H9 (cell line): ENCODE results near the gene THOP1. TPM values are rescaled to one million over a fixed set of nuclear protein-coding genes. Genes with fewer than 3 reads are reported as not detected.

Experiments
- DNase-seq: peaks from one replicate; pipeline ENCODE4 v3.0.0-alpha.2; 2017
- H2AFZ ChIP-seq: one replicate; pipeline ENCODE4 v1.6.1; 2013; ENCODE audit warnings: mild to moderate bottlenecking, low read length, control low read depth, moderate library complexity
- H2AK5ac ChIP-seq: 2 replicates; pipeline ENCODE4 v1.6.1; 2013; ENCODE audit warnings: low read length, control low read depth, mixed read lengths; ENCODE audit not compliant: insufficient read length
- H2BK120ac ChIP-seq: one replicate; pipeline ENCODE4 v1.6.1; 2013; ENCODE audit warnings: low read depth, mild to moderate bottlenecking, low read length, control low read depth, inconsistent platforms; ENCODE audit not compliant: poor library complexity, severe bottlenecking
- H2BK12ac ChIP-seq: 2 replicates; pipeline ENCODE4 v1.6.1; 2013; ENCODE audit warnings: low read length, control low read depth, mixed read lengths, low read depth; ENCODE audit not compliant: insufficient read length
- H2BK15ac ChIP-seq: 2 replicates; pipeline ENCODE4 v1.6.1; 2013; ENCODE audit warnings: low read depth, low read length, control low read depth
- H2BK20ac ChIP-seq: one replicate; pipeline ENCODE4 v1.6.1; 2013; ENCODE audit warnings: low read depth, mild to moderate bottlenecking, low read length, control low read depth, inconsistent platforms; ENCODE audit not compliant: poor library complexity, severe bottlenecking
- H2BK5ac ChIP-seq: 2 replicates; pipeline ENCODE4 v1.6.1; 2013; ENCODE audit warnings: low read length, control low read depth, mixed read lengths; ENCODE audit not compliant: insufficient read length
- H3K14ac ChIP-seq: 2 replicates; pipeline ENCODE4 v1.6.1; 2013; ENCODE audit warnings: low read length, control low read depth; ENCODE audit not compliant: insufficient read depth
- H3K18ac ChIP-seq: 2 replicates; pipeline ENCODE4 v1.6.1; 2013; ENCODE audit warnings: low read depth, mild to moderate bottlenecking, mixed read lengths, low read length, control low read depth; ENCODE audit not compliant: insufficient read length
- H3K23ac ChIP-seq: 2 replicates; pipeline ENCODE4 v1.6.1; 2013; ENCODE audit warnings: low read length, control low read depth, mixed read lengths, low read depth; ENCODE audit not compliant: insufficient read length
- H3K23me2 ChIP-seq: 2 replicates; pipeline ENCODE4 v1.6.1; 2013; ENCODE audit warnings: low read depth, mild to moderate bottlenecking, mixed read lengths, low read length, control low read depth; ENCODE audit not compliant: insufficient read length, poor library complexity, severe bottlenecking
- H3K27ac ChIP-seq: 2 replicates; pipeline ENCODE4 v1.5.1; 2013; ENCODE audit warnings: low read length, control low read depth, mixed read lengths, low read depth; ENCODE audit not compliant: insufficient read length
- H3K27me3 ChIP-seq: 2 replicates; pipeline ENCODE4 v1.6.1; 2013; ENCODE audit warnings: low read length, control low read depth, inconsistent platforms; ENCODE audit not compliant: insufficient read depth
- H3K4ac ChIP-seq: 2 replicates; pipeline ENCODE4 v1.6.1; 2013; ENCODE audit warnings: low read depth, mild to moderate bottlenecking, control low read depth, inconsistent platforms, low read length, moderate library complexity
- H3K4me1 ChIP-seq: 2 replicates; pipeline ENCODE4 v1.6.1; 2013; ENCODE audit warnings: low read length, control low read depth, inconsistent platforms; ENCODE audit not compliant: insufficient read depth
- H3K4me2 ChIP-seq: 2 replicates; pipeline ENCODE4 v1.6.1; 2013; ENCODE audit warnings: low read length, control low read depth, mixed read lengths; ENCODE audit not compliant: insufficient read length, insufficient read depth
- H3K56ac ChIP-seq: 2 replicates; pipeline ENCODE4 v1.6.1; 2013; ENCODE audit warnings: low read depth, mild to moderate bottlenecking, mixed read lengths, low read length, control low read depth; ENCODE audit not compliant: insufficient read length
- H3K79me1 ChIP-seq: 2 replicates; pipeline ENCODE4 v1.6.1; 2013; ENCODE audit warnings: low read depth, mild to moderate bottlenecking, moderate library complexity, low read length, control low read depth, inconsistent platforms; ENCODE audit not compliant: insufficient read depth, poor library complexity, severe bottlenecking
- H3K79me2 ChIP-seq: 2 replicates; pipeline ENCODE4 v1.6.1; 2013; ENCODE audit warnings: low read length, control low read depth, inconsistent platforms; ENCODE audit not compliant: insufficient read depth
- H3K9ac ChIP-seq: 2 replicates; pipeline ENCODE4 v1.6.1; 2013; ENCODE audit warnings: low read length, control low read depth, mixed read lengths; ENCODE audit not compliant: insufficient read length; ENCODE audit errors: extremely low read depth
- H3K9me3 ChIP-seq: one replicate; pipeline ENCODE4 v1.6.1; 2013; ENCODE audit warnings: low read depth, low read length, inconsistent platforms; ENCODE audit not compliant: control insufficient read depth
- H3T11ph ChIP-seq: one replicate; pipeline ENCODE4 v1.6.1; 2013; ENCODE audit warnings: mild to moderate bottlenecking, low read length, control low read depth, inconsistent platforms
- H4K20me1 ChIP-seq: one replicate; pipeline ENCODE4 v1.6.1; 2013; ENCODE audit not compliant: control insufficient read depth, insufficient read length, insufficient read depth
- H4K5ac ChIP-seq: 2 replicates; pipeline ENCODE4 v1.6.1; 2013; ENCODE audit warnings: low read depth, mild to moderate bottlenecking, mixed read lengths, low read length, control low read depth; ENCODE audit not compliant: insufficient read length
- H4K8ac ChIP-seq: replicated peaks from 2 replicates; pipeline ENCODE4 v1.6.1; 2013; ENCODE audit warnings: low read length, control low read depth, mixed read lengths, low read depth; ENCODE audit not compliant: insufficient read length
- H4K91ac ChIP-seq: 2 replicates; pipeline ENCODE4 v1.6.1; 2013; ENCODE audit warnings: low read depth, mild to moderate bottlenecking, moderate library complexity, mixed read lengths, low read length, control low read depth; ENCODE audit not compliant: insufficient read length
- H3K27ac Mint-ChIP-seq, 3 experiments: 2 replicates in 2 of 3; 3 replicates in 1 of 3; pipeline ENCODE4 v1.8.0; 2020 to 2021; ENCODE audit warnings: mixed read lengths in 3 of 3, mild to moderate bottlenecking in 1 of 3, moderate library complexity in 1 of 3
- H3K27me3 Mint-ChIP-seq: 2 replicates; pipeline ENCODE4 v1.8.0; 2021; ENCODE audit warnings: low read depth, mild to moderate bottlenecking, moderate library complexity, mixed read lengths
- H3K36me3 Mint-ChIP-seq, 3 experiments: 2 replicates in 2 of 3; 3 replicates in 1 of 3; pipeline ENCODE4 v1.8.0; 2020 to 2021; ENCODE audit warnings: low read depth in 3 of 3, mixed read lengths in 3 of 3; ENCODE audit not compliant: insufficient read depth in 1 of 3
- H3K4me1 Mint-ChIP-seq, 2 experiments: 2 replicates each; pipeline ENCODE4 v1.8.0; 2020; ENCODE audit warnings: mixed read lengths in 2 of 2
- H3K4me3 Mint-ChIP-seq, 2 experiments: 2 replicates in 1 of 2; 3 replicates in 1 of 2; pipeline ENCODE4 v1.8.0; 2020 to 2021; ENCODE audit warnings: mild to moderate bottlenecking in 2 of 2, mixed read lengths in 2 of 2, moderate library complexity in 1 of 2
- H3K9me3 Mint-ChIP-seq, 2 experiments: 2 replicates in 1 of 2; 3 replicates in 1 of 2; pipeline ENCODE4 v1.8.0; 2020; ENCODE audit warnings: mild to moderate bottlenecking in 2 of 2, mixed read lengths in 2 of 2, moderate library complexity in 1 of 2
- WGBS: extraction: QIAGEN DNeasy Blood & Tissue Kit; methylation state at CpG from one replicate; pipeline ENCODE4 v1.1.7; 2013; ENCODE audit warnings: missing lambda C conversion rate, low lambda C conversion rate, mixed read lengths; ENCODE audit not compliant: insufficient read length; ENCODE audit errors: extremely low coverage; 5-methylcytosine and 5-hydroxymethylcytosine counted together
- total RNA-seq: library from RNA; stranded (reverse); gene quantifications from 2 replicates; pipeline ENCODE4 v1.2.1, GENCODE V29; 2021
- TF ChIP-seq, protein P1 (sequence below): fragments of 200-600 bp; sonication (generic); conservative IDR thresholded peaks from 3 replicates; pipeline ENCODE4 v1.8.0; 2021; ENCODE audit warnings: antibody characterized with exemption, mild to moderate bottlenecking

Gene THOP1
- total RNA-seq, 1 experiment from 2014 or later, result 150 TPM

- Mint-ChIP-seq H3K4me3 (no peak overlapping the region), H3K27ac (no peak overlapping the region; a peak in 1 of 7 replicates), H3K36me3 (peaks cover 21 to 38% (median 26%) of the 10 kb centered on the region in 3 experiments), H3K4me1 (peaks cover 3% of the 10 kb centered on the region in 2 experiments; a peak in 1 of 4 replicates), H3K27me3 (no peaks in the 10 kb centered on the region), H3K9me3 (peaks cover 10 to 24% of the 10 kb centered on the region in 2 experiments)
- Histone ChIP-seq H3K4me1 (no peaks in the 10 kb centered on the region), H3K9ac (no peak overlapping the region), H3K79me1 (no peaks in the 10 kb centered on the region), H3T11ph (no peak overlapping the region), H2BK120ac (no peak overlapping the region), H2AFZ (no peak overlapping the region), H4K20me1 (peaks cover 2% of the 10 kb centered on the region), H3K27me3 (no peaks in the 10 kb centered on the region), H2BK12ac (no peak overlapping the region), H3K56ac (no peak overlapping the region), H2BK20ac (no peak overlapping the region), H3K23me2 (no peaks in the 10 kb centered on the region), H3K9me3 (peaks cover 6% of the 10 kb centered on the region), H3K4me2 (no peak overlapping the region), H3K27ac (no peak overlapping the region), H3K14ac (no peak overlapping the region), H3K79me2 (no peaks in the 10 kb centered on the region), H2BK15ac (no peak overlapping the region), H4K5ac (no peak overlapping the region), H3K4ac (no peak overlapping the region), H3K23ac (no peak overlapping the region), H3K18ac (no peak overlapping the region), H4K8ac (no peak overlapping the region), H2AK5ac (no peak overlapping the region), H2BK5ac (no peak overlapping the region), H4K91ac (no peak overlapping the region)
- TF ChIP-seq, protein P1, sequence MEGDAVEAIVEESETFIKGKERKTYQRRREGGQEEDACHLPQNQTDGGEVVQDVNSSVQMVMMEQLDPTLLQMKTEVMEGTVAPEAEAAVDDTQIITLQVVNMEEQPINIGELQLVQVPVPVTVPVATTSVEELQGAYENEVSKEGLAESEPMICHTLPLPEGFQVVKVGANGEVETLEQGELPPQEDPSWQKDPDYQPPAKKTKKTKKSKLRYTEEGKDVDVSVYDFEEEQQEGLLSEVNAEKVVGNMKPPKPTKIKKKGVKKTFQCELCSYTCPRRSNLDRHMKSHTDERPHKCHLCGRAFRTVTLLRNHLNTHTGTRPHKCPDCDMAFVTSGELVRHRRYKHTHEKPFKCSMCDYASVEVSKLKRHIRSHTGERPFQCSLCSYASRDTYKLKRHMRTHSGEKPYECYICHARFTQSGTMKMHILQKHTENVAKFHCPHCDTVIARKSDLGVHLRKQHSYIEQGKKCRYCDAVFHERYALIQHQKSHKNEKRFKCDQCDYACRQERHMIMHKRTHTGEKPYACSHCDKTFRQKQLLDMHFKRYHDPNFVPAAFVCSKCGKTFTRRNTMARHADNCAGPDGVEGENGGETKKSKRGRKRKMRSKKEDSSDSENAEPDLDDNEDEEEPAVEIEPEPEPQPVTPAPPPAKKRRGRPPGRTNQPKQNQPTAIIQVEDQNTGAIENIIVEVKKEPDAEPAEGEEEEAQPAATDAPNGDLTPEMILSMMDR, result no peak
- no peak for DNase-seq
- WGBS, result no CpG with 5 or more reads among the region's 5 CpGs
Measured at GRCh38 chr19:2822846-2823245, 37.5 kb downstream of the THOP1 start.
